Neural cell (in vitro differentiated cells): Measurements from ENCODE around the gene TWNK. TPM values are rescaled to one million over a fixed set of nuclear protein-coding genes. Genes with fewer than 3 reads are reported as not detected.

ENCODE experiments used
- H2AFZ ChIP-seq: fragments of 200-600, 300-800 bp; sonication (generic), shearing (Covaris generic); 2 replicates; pipeline ENCODE4 v1.6.0; 2014; ENCODE audit warnings: low read depth, mild to moderate bottlenecking, antibody characterized with exemption, low read length, moderate library complexity
- H3F3A ChIP-seq: fragments of 200-600 bp; shearing (Covaris generic); 2 replicates; pipeline ENCODE4 v1.6.1; 2016; ENCODE audit warnings: mild to moderate bottlenecking, moderate library complexity, mixed read lengths, antibody characterized with exemption, low read length; ENCODE audit not compliant: insufficient read depth, poor library complexity, severe bottlenecking
- H3K27ac ChIP-seq: fragments of 200-600, 300-800 bp; sonication (generic), shearing (Covaris generic); 2 replicates; pipeline ENCODE4 v1.5.1; 2014; ENCODE audit warnings: mild to moderate bottlenecking, low read length, moderate library complexity
- H3K27me3 ChIP-seq: fragments of 300-800, 200-600 bp; sonication (generic), shearing (Covaris generic); 2 replicates; pipeline ENCODE4 v1.6.0; 2014; ENCODE audit warnings: mild to moderate bottlenecking, low read depth, low read length, moderate library complexity; ENCODE audit not compliant: insufficient read depth
- H3K36me3 ChIP-seq: fragments of 300-800, 200-600 bp; sonication (generic), shearing (Covaris generic); 2 replicates; pipeline ENCODE4 v1.5.1; 2014; ENCODE audit warnings: mild to moderate bottlenecking, antibody characterized with exemption, low read length, moderate library complexity; ENCODE audit not compliant: insufficient read depth
- H3K4me2 ChIP-seq: fragments of 300-800, 200-600 bp; sonication (generic), shearing (Covaris generic); 2 replicates; pipeline ENCODE4 v1.6.0; 2014; ENCODE audit warnings: mild to moderate bottlenecking, low read length
- H3K4me3 ChIP-seq: fragments of 300-800, 200-600 bp; sonication (generic), shearing (Covaris generic); 2 replicates; pipeline ENCODE4 v1.5.1; 2014; ENCODE audit warnings: mild to moderate bottlenecking, low read length, moderate library complexity
- H3K79me2 ChIP-seq: fragments of 200-600 bp; shearing (Covaris generic); replicated peaks from 2 replicates; pipeline ENCODE4 v1.6.0; 2014; ENCODE audit warnings: mild to moderate bottlenecking, low read length, moderate library complexity; ENCODE audit not compliant: insufficient read depth
- H3K9ac ChIP-seq: fragments of 300-800, 200-600 bp; sonication (generic), shearing (Covaris generic); 2 replicates; pipeline ENCODE4 v1.6.1; 2016; ENCODE audit warnings: mild to moderate bottlenecking, low read length, mixed read lengths
- H3K9me2 ChIP-seq: fragments of 200-600 bp; shearing (Covaris generic); 2 replicates; pipeline ENCODE4 v1.6.1; 2016; ENCODE audit warnings: mild to moderate bottlenecking, low read length, mixed read lengths; ENCODE audit not compliant: insufficient read depth
- H3K9me3 ChIP-seq: fragments of 200-600, 300-800 bp; sonication (generic), shearing (Covaris generic); 2 replicates; pipeline ENCODE4 v1.6.1; 2016; ENCODE audit warnings: mild to moderate bottlenecking, mixed run types, low read length, moderate library complexity, mixed read lengths
- H4K20me1 ChIP-seq: fragments of 200-600 bp; shearing (Covaris generic); 2 replicates; pipeline ENCODE4 v1.6.1; 2016; ENCODE audit warnings: mild to moderate bottlenecking, mixed run types; ENCODE audit not compliant: insufficient read depth
- CTCF ChIP-seq: fragments of 450-650 bp; IDR thresholded peaks from 2 replicates; pipeline ENCODE4 v1.5.1; 2014; ENCODE audit warnings: antibody characterized with exemption, mild to moderate bottlenecking, moderate library complexity; ENCODE audit not compliant: poor library complexity, severe bottlenecking
- EP300 ChIP-seq: fragments of 450-650 bp; conservative IDR thresholded peaks from 2 replicates; pipeline ENCODE4 v1.6.1; 2014; ENCODE audit warnings: antibody characterized with exemption, mild to moderate bottlenecking, moderate library complexity; ENCODE audit not compliant: poor library complexity, severe bottlenecking
- EZH2 ChIP-seq: fragments of 200-600, 300-800 bp; shearing (Covaris generic), sonication (generic); IDR thresholded peaks from 2 replicates; pipeline ENCODE4 v1.6.1; 2014; ENCODE audit warnings: antibody characterized with exemption, low read length, borderline replicate concordance, mild to moderate bottlenecking; ENCODE audit not compliant: insufficient read depth, poor library complexity, severe bottlenecking
- MXI1 ChIP-seq: fragments of 450-650 bp; conservative IDR thresholded peaks from 2 replicates; pipeline ENCODE4 v1.6.1; 2014; ENCODE audit warnings: antibody characterized with exemption, mild to moderate bottlenecking; ENCODE audit not compliant: poor library complexity, severe bottlenecking
- POLR2AphosphoS5 ChIP-seq: IDR thresholded peaks from 2 replicates; pipeline ENCODE4 v1.6.1; 2012
- RAD21 ChIP-seq: fragments of 450-650 bp; conservative IDR thresholded peaks from 2 replicates; pipeline ENCODE4 v1.6.1; 2014; ENCODE audit warnings: antibody characterized with exemption, mild to moderate bottlenecking, moderate library complexity
- REST ChIP-seq: IDR thresholded peaks from 2 replicates; pipeline ENCODE4 v1.6.1; 2012; ENCODE audit warnings: borderline replicate concordance
- SMC3 ChIP-seq: fragments of 450-650 bp; conservative IDR thresholded peaks from 2 replicates; pipeline ENCODE4 v1.6.1; 2014; ENCODE audit warnings: antibody characterized with exemption, mild to moderate bottlenecking, moderate library complexity; ENCODE audit not compliant: poor library complexity
- TAF1 ChIP-seq: IDR thresholded peaks from 2 replicates; pipeline ENCODE4 v1.6.1; 2012; ENCODE audit warnings: low read depth
- polyA plus RNA-seq: library from polyadenylated mRNA; depleted of rRNA; stranded (reverse); fragments of >200 nt; gene quantifications from 2 replicates; pipeline ENCODE4 v1.2.3, GENCODE V29; 2014

Gene TWNK
- polyA plus RNA-seq, 1 donor from 2014 or later = 4.8 TPM

- Histone ChIP-seq H3K4me2 (no peak overlapping the region), H3K27ac (no peak overlapping the region), H3K36me3 (no peaks in the 10 kb centered on the region), H3K27me3 (peaks cover 55% of the 10 kb centered on the region), H3K4me3 (no peak overlapping the region), H4K20me1 (no peaks in the 10 kb centered on the region), H3K9me3 (no peaks in the 10 kb centered on the region), H3K9me2 (no peaks in the 10 kb centered on the region), H3K9ac (no peak overlapping the region), H3F3A (no peaks in the 10 kb centered on the region), H2AFZ (no peak overlapping the region), H3K79me2 (no peaks in the 10 kb centered on the region)
- TF ChIP-seq SMC3 (no peak), POLR2AphosphoS5 (no peak), RAD21 (no peak), REST (no peak), CTCF (no peak), TAF1 (no peak), EZH2 (no peak), EP300 (no peak), MXI1 (no peak)
These were observed 29.5 kb downstream of the TWNK start for GRCh38 chr10:101016814-101017213.

GRCh38 chr10:101018118-101018599 lies 30.8 kb downstream of the TWNK start:
- no peak overlapping the region for H2AFZ ChIP-seq
- TF ChIP-seq MXI1 = no peak
- TF ChIP-seq RAD21 = no peak
- TF ChIP-seq EZH2 = no peak
- TF ChIP-seq REST = no peak
- no peak for TF ChIP-seq POLR2AphosphoS5
- TF ChIP-seq CTCF = no peak
- TF ChIP-seq TAF1 = no peak
- TF ChIP-seq EP300 = no peak
- no peak for TF ChIP-seq SMC3

More at GRCh38 chr10:101018118-101018599, 30.8 kb downstream of the TWNK start:
- H3F3A ChIP-seq = no peaks in the 10 kb centered on the region
- H3K4me3 ChIP-seq = no peak overlapping the region
- peaks cover 55% of the 10 kb centered on the region for H3K27me3 ChIP-seq
- no peak overlapping the region for H3K9ac ChIP-seq
- H4K20me1 ChIP-seq = no peaks in the 10 kb centered on the region
- no peaks in the 10 kb centered on the region for H3K79me2 ChIP-seq
- H3K36me3 ChIP-seq = no peaks in the 10 kb centered on the region
- H3K9me3 ChIP-seq = no peaks in the 10 kb centered on the region
- no peak overlapping the region for H3K4me2 ChIP-seq
- H3K27ac ChIP-seq = no peak overlapping the region
- no peaks in the 10 kb centered on the region for H3K9me2 ChIP-seq
